Liver (tissue), 9 donors: ENCODE results near the gene LHX8. TPM values are rescaled to one million over a fixed set of nuclear protein-coding genes. Genes with fewer than 3 reads are reported as not detected.

Experiments used
- DNase-seq: peaks from one replicate; pipeline ENCODE4 v3.0.0-alpha.2; 2017; ENCODE audit warnings: low spot score
- H3K27ac ChIP-seq, 2 donors: one replicate each; pipeline ENCODE4 v1.7.0; 2013; ENCODE audit warnings: inconsistent platforms in 2 of 2, low read length in 2 of 2, control low read depth in 1 of 2, low read depth in 1 of 2, mild to moderate bottlenecking in 1 of 2
- H3K27me3 ChIP-seq, 4 donors: one replicate each; pipeline versions ENCODE4 v1.6.1 to v1.7.0; 2013; ENCODE audit warnings: low read length in 3 of 4, inconsistent platforms in 1 of 4, mild to moderate bottlenecking in 1 of 4, moderate library complexity in 1 of 4; ENCODE audit not compliant: control insufficient read depth in 4 of 4, insufficient read depth in 4 of 4
- H3K36me3 ChIP-seq, 4 donors: one replicate each; pipeline versions ENCODE4 v1.6.1 to v1.7.0; 2013; ENCODE audit warnings: low read length in 3 of 4, mild to moderate bottlenecking in 3 of 4, low read depth in 1 of 4, moderate library complexity in 1 of 4; ENCODE audit not compliant: control insufficient read depth in 4 of 4, insufficient read depth in 3 of 4
- H3K4me1 ChIP-seq, 4 donors: one replicate each; pipeline versions ENCODE4 v1.6.1 to v1.7.0; 2013; ENCODE audit warnings: low read length in 3 of 4, mild to moderate bottlenecking in 3 of 4, moderate library complexity in 1 of 4; ENCODE audit not compliant: control insufficient read depth in 4 of 4, insufficient read depth in 4 of 4
- H3K4me3 ChIP-seq, 3 donors: one replicate each; pipeline versions ENCODE4 v1.6.1 to v1.7.0; 2013; ENCODE audit warnings: low read length in 3 of 3, control low read depth in 1 of 3, low read depth in 1 of 3, mild to moderate bottlenecking in 1 of 3
- H3K9ac ChIP-seq, 2 donors: one replicate each; pipeline ENCODE4 v1.7.0; 2013; ENCODE audit warnings: low read length in 2 of 2, mild to moderate bottlenecking in 2 of 2, moderate library complexity in 2 of 2, control low read depth in 1 of 2, low read depth in 1 of 2
- H3K9me3 ChIP-seq, 4 donors: one replicate each; pipeline versions ENCODE4 v1.6.1 to v1.7.0; 2013; ENCODE audit warnings: low read length in 3 of 4; ENCODE audit not compliant: control insufficient read depth in 4 of 4
- EGR1 ChIP-seq, 2 donors: IDR thresholded peaks; 2 replicates each; pipeline ENCODE4 v1.6.1; 2016 to 2018; ENCODE audit warnings: antibody characterized with exemption in 2 of 2, low read depth in 2 of 2
- RXRA ChIP-seq, 2 donors: IDR thresholded peaks; 2 replicates each; pipeline ENCODE4 v1.6.1; 2017 to 2018; ENCODE audit warnings: antibody characterized with exemption in 2 of 2, mild to moderate bottlenecking in 1 of 2
- WGBS: extraction: QIAGEN DNeasy Blood & Tissue Kit; methylation state at CpG from one replicate; pipeline ENCODE4 v1.1.7; 2013; 5-methylcytosine and 5-hydroxymethylcytosine counted together
- polyA plus RNA-seq, 2 donors: library from polyadenylated mRNA; stranded (reverse) in 1 of 2; unstranded in 1 of 2; fragments of 200-250 nt in 1 of 2; fragments of >200 nt in 1 of 2; fragmentation: Nextera tagmentation in 1 of 2; extraction: Ambion mirVana in 1 of 2; gene quantifications; one replicate each; pipeline versions ENCODE4 v1.2.1 to v1.2.3, GENCODE V29; 2013 to 2015
- total RNA-seq, 2 donors: library from RNA; depleted of rRNA; stranded (reverse); fragments of >200 nt; gene quantifications; one replicate each; pipeline ENCODE4 v1.2.3, GENCODE V29; 2014
- TF ChIP-seq, protein P1 (sequence below): IDR thresholded peaks from 2 replicates; pipeline ENCODE4 v1.6.1; 2016; ENCODE audit warnings: antibody characterized with exemption
- TF ChIP-seq, protein P2 (sequence below): fragments of 150-350 bp; IDR thresholded peaks from 2 replicates; pipeline ENCODE4 v1.5.1; 2017; ENCODE audit warnings: improper control_type of control experiment, low read depth, low read length; ENCODE audit not compliant: missing input control
- TF ChIP-seq, protein P3 (sequence below): IDR thresholded peaks from 2 replicates; pipeline ENCODE4 v1.6.1; 2016; ENCODE audit warnings: antibody characterized with exemption, mild to moderate bottlenecking
- donor health status: healthy.
- donor health status: healthy.
- donor health status: healthy.
- donor health status: healthy.
- donor health status: healthy.

The LHX8 gene
- total and polyA plus RNA-seq, 4 donors = not detected

GRCh38 chr1:75132812-75133619 lies 1.2 kb upstream of the LHX8 start:
- Histone ChIP-seq H3K36me3 (no peaks in the 10 kb centered on the region), H3K27me3 (peaks cover 4 to 41% (median 26%) of the 10 kb centered on the region in 4 donors), H3K4me1 (peaks cover 15 to 20% (median 16%) of the 10 kb centered on the region in 4 donors), H3K9me3 (peaks cover 0 to 11% (median 2%) of the 10 kb centered on the region in 4 donors), H3K27ac (no peak overlapping the region), H3K9ac (no peak overlapping the region), H3K4me3 (no peak overlapping the region)
- DNase-seq = no peak
- 10% methylated on average over 23 of the region's 23 CpGs for WGBS
- TF ChIP-seq, protein P1, sequence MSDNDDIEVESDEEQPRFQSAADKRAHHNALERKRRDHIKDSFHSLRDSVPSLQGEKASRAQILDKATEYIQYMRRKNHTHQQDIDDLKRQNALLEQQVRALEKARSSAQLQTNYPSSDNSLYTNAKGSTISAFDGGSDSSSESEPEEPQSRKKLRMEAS = no peak
- TF ChIP-seq EGR1 (IDR thresholded peaks at IDR 0.05; ENCODE audit: low read depth in 2 of 2) = no peak
- TF ChIP-seq, protein P2, sequence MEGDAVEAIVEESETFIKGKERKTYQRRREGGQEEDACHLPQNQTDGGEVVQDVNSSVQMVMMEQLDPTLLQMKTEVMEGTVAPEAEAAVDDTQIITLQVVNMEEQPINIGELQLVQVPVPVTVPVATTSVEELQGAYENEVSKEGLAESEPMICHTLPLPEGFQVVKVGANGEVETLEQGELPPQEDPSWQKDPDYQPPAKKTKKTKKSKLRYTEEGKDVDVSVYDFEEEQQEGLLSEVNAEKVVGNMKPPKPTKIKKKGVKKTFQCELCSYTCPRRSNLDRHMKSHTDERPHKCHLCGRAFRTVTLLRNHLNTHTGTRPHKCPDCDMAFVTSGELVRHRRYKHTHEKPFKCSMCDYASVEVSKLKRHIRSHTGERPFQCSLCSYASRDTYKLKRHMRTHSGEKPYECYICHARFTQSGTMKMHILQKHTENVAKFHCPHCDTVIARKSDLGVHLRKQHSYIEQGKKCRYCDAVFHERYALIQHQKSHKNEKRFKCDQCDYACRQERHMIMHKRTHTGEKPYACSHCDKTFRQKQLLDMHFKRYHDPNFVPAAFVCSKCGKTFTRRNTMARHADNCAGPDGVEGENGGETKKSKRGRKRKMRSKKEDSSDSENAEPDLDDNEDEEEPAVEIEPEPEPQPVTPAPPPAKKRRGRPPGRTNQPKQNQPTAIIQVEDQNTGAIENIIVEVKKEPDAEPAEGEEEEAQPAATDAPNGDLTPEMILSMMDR = no peak
- TF ChIP-seq RXRA (IDR thresholded peaks at IDR 0.05) = no peak
- TF ChIP-seq, protein P3, sequence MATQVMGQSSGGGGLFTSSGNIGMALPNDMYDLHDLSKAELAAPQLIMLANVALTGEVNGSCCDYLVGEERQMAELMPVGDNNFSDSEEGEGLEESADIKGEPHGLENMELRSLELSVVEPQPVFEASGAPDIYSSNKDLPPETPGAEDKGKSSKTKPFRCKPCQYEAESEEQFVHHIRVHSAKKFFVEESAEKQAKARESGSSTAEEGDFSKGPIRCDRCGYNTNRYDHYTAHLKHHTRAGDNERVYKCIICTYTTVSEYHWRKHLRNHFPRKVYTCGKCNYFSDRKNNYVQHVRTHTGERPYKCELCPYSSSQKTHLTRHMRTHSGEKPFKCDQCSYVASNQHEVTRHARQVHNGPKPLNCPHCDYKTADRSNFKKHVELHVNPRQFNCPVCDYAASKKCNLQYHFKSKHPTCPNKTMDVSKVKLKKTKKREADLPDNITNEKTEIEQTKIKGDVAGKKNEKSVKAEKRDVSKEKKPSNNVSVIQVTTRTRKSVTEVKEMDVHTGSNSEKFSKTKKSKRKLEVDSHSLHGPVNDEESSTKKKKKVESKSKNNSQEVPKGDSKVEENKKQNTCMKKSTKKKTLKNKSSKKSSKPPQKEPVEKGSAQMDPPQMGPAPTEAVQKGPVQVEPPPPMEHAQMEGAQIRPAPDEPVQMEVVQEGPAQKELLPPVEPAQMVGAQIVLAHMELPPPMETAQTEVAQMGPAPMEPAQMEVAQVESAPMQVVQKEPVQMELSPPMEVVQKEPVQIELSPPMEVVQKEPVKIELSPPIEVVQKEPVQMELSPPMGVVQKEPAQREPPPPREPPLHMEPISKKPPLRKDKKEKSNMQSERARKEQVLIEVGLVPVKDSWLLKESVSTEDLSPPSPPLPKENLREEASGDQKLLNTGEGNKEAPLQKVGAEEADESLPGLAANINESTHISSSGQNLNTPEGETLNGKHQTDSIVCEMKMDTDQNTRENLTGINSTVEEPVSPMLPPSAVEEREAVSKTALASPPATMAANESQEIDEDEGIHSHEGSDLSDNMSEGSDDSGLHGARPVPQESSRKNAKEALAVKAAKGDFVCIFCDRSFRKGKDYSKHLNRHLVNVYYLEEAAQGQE = no peak

- Histone ChIP-seq H3K4me1 (peaks cover 15 to 20% (median 16%) of the 10 kb centered on the region in 4 donors), H3K9ac (no peak overlapping the region), H3K36me3 (no peaks in the 10 kb centered on the region), H3K4me3 (peak overlapping the region in 2 of 3 donors; percentile 22 to 50), H3K27me3 (peaks cover 4 to 37% (median 25%) of the 10 kb centered on the region in 4 donors), H3K9me3 (peaks cover 0 to 11% (median under 1%) of the 10 kb centered on the region in 4 donors), H3K27ac (no peak overlapping the region)
- DNase-seq = no peak
- WGBS = 5% methylated on average over 54 of the region's 54 CpGs
- TF ChIP-seq, protein P3 = no peak
Observed at GRCh38 chr1:75134647-75135572, 722 bp downstream of the LHX8 start.
